Measurements from ENCODE around the gene ELL2.
"Not testable (repeated sequence)": the region's sequence is repeated elsewhere in the genome, so short reads cannot be mapped to it uniquely, and the experiment has no call there.

The ELL2 gene

DNA sequence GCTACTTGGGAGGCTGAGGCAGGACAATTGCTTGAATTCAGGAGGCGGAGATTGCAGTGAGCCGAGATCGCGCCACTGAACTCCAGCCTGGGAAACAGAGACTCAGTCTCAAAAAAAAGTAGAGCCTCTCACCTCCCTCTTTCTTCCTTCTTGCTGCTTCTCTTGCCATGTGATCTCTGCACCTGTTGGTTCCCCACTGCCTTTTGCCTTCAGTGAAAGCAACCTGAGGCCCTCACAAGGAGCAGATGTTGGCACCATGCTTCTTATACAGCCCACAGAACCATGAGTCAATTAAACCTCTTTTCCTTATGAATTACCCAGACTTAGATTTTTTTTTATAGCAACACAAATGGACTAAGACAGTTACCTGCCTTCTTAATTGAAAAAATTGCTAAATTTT, 93.5 kb downstream of the ELL2 start:
- H3K27ac ChIP-seq: no peak overlapping the region
- DNase-seq (ENCODE audit: low read depth, low spot score): no peak

DNA sequence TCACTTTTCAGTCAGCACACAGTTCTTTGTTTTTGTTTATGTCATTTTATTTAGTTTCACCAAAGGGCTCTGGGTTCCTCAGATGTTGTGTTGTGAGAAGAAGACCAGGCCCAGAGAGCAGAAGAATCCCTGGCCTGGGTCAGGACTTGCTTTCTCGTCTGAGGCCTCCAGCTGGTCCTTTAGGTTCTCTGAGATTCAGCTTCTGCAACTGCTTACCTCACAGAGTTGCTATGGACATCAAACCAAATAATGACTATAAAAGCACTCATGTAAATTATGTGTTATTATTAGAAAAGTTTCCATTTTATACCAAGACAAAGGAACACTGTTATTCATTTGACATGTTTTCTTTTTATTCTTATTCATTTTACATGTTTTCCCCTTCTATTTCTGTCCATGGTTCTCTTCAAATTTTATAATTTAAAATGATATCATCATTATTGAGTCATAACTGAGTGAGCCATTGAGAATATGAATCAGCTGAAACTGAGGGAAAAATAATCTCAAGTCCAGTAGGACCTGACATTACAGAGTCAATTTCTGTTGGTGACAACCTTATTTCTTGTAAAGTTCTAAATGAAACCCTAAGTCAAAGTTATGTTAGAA, 95.1 kb downstream of the ELL2 start:
- DNase-seq (ENCODE audit: low read depth, low spot score): no peak
- H3K27ac ChIP-seq: peak overlapping the region; percentile 64

DNA sequence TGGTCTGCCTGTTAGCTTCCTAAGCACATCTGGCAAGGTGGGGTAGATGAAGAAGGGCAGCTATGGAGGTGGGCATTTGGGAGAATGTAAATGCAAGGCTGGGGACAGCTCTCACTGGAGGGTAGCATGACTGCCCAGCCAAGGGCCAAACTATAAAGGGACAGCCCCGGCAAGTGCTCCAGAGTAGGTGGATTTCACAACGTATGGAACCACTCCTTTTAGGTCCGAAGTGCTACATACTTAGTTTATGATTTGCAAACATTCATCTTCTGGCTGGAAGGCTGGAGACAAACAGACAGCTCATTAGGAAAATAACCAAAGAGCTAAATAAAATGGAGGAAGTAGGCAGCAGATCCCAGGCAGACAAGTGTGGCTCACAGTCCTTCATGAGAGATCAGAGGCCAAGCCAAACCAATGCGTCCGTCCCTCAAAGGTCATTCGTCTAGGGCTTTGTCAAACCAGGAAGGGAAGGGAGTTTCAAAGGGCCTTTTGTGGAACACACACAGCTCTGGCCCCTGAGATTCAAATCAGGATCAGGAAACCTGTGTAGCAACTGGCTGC, 96.6 kb downstream of the ELL2 start:
- no peak for DNase-seq (ENCODE audit: low read depth, low spot score)
- peak overlapping the region; percentile 47 for H3K27ac ChIP-seq

DNA sequence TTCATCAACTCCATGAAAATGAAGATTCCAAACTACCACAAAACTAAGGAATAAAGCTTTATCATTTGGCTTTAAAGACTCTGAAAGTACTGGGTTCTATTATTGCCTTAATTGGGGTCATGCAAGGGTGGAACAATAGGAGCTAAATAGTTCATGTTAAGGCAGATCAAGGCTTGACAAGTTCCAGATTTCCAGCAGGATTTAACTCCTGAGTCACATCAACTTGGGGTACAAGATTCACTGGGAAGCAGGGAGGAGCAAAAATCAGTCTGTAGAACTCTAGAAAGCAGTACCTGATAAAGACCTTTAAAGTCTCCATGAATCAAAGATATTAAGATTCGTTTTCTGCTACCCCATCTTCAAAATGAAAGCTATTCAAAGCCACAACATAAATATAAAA, 97.2 kb downstream of the ELL2 start:
- peak overlapping the region; percentile 47 for H3K27ac ChIP-seq
- DNase-seq (ENCODE audit: low read depth, low spot score): no peak

DNA sequence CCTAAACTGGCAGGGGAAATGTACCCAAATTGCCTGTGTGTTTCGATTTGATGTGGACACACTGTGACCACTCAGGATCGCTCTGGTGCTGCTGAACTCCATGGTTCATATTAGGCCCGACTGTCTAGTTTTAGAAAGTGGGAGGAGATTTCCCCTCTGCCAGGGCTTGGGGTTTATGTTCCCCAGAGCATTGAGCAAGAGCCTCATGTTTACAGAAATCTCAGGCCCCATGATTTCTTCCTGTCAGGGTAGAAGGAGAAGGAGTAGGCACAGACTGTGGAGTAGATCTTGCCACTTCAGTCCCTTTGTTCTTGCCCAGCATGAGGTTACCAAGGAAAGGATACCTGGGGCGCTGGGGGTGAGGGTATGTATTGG, 98.3 kb downstream of the ELL2 start:
- H3K27ac ChIP-seq: peak overlapping the region; percentile 96
- no peak for DNase-seq (ENCODE audit: low read depth, low spot score)

DNA sequence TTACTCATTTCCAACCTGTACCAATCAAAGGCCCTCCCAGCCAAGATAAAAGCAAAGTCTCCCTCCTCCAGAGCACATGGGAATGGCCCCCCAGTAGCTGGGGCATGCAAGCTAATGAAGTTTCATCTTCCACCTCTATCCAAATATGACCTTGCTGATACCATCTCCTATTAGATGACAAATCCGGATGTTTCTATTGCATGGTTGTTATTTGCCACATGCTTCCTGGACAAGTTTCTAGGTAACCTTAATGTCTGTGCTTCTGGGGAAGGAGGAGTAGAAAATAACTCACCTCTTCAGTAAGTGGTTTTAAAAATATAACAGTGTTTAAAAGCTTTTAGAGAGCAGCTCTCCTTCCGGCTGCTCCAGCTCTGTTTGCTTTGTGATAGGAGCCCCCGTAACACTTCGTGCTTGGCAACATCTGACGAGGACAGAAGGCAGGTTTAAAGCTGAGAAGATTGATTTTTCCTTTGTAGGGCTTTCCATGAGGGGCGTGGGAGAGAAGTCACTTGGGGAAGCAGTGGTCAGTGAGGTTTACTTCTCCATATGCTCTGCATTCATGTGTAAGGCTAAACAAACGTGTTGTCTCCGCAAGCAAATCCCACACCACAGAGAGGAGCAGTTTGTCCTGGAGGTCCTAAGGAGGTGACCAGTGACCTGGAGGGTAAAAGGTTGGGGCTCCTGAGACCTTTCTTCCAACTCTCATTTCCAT, 98.8 kb downstream of the ELL2 start:
- H3K27ac ChIP-seq: peak overlapping the region; percentile 96
- DNase-seq (ENCODE audit: low read depth, low spot score): no peak

DNA sequence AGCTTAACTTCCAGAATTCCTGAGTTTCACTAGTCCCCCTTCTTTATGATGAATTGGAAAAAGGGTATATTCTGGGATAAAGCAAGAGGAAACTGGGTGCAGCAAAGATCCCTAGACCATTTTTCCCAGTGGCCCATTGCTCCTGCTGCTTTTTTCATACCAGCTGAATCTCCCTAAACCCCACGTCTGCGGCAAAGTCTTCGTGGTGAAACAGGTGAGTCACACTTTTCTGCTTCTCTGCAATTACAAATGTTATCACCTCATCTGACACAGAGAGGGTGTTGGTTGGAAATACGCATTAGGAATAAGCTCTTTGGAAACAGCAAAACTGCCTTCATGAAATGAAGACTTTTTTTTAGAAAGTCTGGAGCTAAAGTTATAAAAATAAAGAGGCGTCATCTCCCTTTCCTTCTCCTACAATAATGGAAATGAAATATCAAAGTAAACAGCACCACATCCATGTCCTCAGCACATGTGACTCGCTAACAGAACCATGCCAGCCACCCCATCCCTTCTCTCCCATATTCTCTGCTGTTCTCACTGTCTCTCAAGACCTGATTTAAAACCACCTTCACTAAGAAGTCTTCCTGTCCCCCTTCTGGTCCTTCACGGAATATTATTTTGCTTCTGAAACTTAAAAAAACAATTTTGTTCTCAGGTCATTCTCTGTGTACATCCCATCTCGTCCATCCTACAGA, 99.6 kb downstream of the ELL2 start:
- H3K27ac ChIP-seq: peak overlapping the region; percentile 96
- DNase-seq (ENCODE audit: low read depth, low spot score): peak; percentile 65

DNA sequence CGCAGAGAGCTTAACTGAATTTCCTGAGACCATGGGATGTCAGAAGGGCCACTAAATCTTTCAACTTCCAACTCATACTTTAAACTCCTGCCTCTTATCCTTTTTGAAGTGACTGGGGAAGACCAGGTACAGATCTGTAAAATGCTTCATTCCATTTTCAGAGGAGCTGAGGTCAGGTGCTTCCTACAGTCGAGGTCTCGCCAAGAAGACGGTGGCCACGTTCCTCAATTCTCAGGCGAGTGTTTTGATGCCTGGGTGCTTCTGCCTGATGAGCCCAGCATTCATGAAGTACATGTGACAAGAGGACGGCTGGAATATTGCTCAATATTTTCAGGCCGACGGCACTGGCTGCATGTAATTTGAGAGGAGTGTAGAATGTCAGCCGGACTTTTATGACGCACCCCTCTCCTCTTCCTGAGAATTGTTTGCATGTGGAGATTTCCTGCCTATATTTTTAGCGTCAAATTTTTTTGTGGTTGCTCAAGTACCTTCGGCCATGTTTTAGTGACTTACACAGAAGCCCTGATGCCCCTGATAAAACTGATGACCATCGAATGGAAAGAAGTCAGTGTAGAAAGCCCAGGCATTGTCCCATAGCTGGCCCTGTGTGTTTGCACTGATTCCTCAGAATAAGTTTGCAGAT, 100.3 kb downstream of the ELL2 start:
- H3K27ac ChIP-seq: peak overlapping the region; percentile 96
- DNase-seq (ENCODE audit: low read depth, low spot score): peak; percentile 69

DNA sequence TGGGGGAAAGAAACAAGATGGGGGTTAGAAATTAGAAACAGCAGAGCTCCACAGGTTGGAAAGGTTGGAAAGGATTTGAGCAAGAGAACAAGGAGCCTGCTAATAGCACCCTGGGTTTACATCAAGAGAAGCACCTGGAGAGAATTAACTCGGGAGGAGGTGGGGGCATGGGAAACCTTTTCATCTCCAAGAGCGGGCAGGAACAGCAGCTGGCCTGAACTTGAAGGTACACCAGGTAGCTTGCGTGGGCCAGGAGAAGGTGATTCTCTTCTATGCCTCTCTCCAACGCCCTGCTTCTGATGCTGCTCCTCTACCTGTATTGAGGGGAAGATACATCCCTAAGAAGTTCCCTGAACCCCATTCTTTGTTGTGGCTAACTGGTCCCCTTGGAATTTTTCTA, 102.0 kb downstream of the ELL2 start:
- H3K27ac ChIP-seq: peak overlapping the region; percentile 96
- DNase-seq (ENCODE audit: low read depth, low spot score): no peak

DNA sequence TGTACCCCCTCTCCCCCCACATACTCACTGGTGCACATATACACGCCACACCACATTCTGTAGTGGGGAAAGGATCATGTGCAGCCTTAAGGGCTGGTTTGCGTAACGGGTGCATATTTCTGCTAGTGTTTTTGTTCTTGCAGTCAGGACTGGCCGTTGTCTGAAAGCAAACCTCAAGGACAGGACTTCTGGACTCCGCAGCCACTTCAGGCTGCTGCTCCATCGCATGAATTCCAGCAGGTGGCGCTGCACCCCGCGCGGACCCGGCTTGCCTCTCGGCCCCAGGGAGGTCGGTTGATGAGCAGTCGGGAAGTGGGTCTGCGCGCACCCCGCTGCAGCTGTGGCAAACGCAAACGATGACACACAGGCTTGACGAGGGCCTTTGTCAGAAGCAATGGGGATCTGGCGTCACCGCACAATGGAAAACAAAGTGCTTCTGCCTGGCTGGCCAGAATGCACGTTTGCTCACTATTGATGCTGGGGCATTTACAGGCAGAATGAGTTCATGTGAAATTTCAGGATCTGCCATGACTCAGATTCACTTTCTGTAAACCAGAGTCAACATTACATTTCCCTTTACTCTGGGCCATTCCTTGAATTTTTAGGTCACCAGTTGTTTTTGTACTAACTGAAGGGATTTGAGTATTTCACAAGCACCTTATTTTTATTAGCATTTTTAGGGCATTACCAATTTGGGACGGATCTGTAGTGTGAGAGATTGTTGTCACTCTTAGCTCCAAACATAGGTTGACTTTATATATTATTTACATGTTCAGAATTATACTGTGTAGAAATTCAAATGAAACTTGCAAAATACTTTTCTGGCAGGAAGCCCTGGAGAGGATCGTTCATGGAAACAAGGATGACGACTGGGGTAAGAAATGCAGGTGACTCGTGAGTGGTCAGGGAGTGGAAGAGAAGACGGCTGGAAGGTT, 102.7 kb downstream of the ELL2 start:
- DNase-seq (ENCODE audit: low read depth, low spot score): peak; percentile 94
- peak overlapping the region; percentile 96 for H3K27ac ChIP-seq

DNA sequence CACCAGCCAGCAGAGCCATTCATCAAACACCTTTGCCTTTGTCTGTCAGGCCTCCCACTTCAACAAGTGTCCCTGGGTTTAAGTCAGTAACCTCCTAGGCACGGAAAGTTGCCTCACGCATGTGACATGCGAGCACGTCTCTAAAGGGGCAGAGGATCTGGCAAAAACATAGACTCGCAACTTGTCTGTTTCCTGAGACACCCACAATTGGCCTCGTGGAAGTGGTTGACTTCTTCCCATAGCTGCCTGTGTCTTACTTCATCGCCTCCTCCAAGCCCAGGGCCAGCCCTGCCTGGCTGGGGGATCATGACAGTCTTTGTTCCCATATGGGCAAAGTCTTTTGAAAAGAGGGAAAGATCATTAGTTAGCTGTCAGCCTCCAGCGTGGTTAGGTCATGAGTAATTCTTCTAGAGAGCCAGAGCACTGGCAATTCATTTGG, 103.6 kb downstream of the ELL2 start:
- no peak for DNase-seq (ENCODE audit: low read depth, low spot score)
- peak overlapping the region; percentile 96 for H3K27ac ChIP-seq

DNA sequence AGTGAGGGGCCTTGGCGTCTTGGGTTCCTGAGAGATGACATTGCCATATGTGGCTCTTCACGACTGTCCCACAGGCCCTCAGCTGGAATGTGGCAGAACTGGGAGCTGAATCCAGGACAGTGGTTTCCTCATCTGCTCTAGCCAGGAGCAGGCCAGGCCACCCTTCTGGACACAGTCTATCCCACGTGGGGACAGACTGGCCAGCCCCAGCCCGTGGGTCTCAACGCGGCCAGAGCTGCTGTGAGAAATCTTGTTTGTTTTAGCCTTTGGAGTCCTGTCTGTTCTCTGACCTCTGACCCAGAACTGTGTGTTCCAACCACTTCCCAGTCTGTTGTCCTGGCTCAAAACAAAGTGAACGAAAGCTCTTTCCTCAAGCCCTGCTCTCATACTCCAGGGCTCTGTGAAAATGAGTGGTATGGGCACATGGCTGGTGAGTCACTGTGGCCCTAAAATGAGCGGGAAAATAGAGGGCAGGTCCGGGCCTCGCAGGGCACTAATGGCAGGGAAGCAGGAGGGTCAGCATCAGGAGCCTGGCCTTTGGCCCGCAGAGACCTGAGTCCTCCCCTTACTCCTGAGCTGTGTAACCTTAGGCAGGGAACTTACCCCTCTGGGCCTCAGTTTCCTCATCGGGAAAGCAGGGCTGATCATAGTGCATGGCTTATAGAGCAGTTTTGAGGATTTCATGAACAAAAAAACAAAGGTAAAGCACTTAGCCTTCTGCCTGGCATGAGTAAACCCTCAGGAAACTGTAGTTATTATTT, 104.3 kb downstream of the ELL2 start:
- DNase-seq (ENCODE audit: low read depth, low spot score): no peak

DNA sequence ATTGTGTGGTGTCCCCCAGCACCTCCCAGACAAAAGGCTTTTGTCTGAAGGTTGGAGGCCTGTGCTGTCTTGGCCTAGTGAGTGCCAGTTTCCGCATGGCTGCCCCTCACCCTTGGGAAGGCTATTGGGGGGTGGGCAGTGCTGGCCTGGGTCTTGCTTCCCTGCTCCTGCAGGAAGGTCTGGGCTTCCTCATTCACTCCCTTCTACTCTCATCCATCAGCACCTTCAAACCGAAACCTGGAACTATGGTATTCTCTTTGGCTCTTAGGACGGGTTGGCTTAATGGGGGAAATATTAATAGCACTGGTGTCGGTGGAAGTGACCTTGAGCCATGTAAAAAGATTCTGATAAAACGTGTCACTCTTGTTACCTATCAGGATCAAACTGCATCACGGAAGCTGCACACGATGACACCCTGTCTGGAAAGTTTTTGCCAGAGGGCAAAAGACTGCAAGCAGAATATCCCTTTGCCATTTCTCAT, 105.1 kb downstream of the ELL2 start:
- no peak for DNase-seq (ENCODE audit: low read depth, low spot score)
- no peak overlapping the region for H3K27ac ChIP-seq

More for the DNA sequence above, 104.3 kb downstream of the ELL2 start:
- H3K27ac ChIP-seq: no peak overlapping the region

DNA sequence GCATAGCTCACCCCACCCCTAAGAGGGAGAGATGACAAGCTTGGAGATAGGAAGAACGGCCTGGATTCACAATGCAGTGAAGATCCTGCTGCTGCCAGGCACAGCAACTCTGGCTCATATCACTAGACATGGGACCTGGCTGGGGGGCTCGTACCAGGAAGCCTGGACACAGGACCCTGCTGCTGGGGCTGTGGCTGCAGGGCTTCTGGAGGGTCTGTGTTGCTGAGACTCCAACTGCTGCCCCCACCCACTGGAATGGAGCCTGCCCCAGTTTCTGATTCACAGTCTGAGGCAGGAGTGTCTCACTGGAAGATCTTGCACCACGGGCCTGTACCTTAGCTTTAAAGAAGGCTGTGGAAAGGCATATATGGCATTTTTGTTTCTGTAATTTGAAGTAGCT, 108.2 kb downstream of the ELL2 start:
- no peak overlapping the region for H3K27ac ChIP-seq
- DNase-seq (ENCODE audit: low read depth, low spot score): no peak

DNA sequence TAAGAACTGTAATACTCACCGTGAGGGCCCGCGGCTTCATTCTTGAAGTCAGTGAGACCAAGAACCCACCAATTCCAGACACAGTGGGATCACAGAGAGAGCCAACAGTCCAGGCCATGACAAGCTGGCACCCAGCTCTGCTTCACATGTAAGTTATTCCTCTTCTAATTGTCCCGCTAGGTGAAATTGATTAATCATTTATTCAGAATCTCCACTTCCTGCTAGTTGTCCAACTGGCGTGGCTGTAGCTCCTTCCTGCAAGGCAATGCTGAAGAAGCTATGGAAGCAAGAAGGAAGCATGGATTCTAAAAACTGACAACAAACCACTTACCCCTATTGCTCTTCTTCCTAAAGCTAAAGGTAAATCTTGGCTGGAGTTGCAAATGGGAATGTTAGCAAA, 109.1 kb downstream of the ELL2 start:
- DNase-seq (ENCODE audit: low read depth, low spot score): no peak
- no peak overlapping the region for H3K27ac ChIP-seq

DNA sequence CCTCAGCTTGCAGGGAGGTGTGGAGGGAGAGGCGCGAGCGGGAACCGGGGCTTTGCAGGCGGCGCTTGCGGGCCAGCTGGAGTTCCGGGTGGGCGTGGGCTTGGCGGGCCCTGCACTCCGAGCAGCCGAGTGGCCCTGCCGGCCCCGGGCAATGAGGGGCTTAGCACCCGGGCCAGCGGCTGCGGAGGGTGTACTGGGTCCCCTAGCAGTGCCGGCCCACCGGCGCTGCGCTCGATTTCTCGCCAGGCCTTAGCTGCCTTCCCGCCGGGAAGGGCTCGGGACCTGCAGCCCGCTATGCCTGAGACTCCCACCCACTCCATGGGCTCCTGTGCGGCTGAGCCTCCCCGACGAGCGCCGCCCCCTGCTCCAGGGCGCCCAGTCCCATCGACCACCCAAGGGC, 110.5 kb downstream of the ELL2 start:
- H3K27ac ChIP-seq; DNase-seq (ENCODE audit: low read depth, low spot score): not testable (repeated sequence)

DNA sequence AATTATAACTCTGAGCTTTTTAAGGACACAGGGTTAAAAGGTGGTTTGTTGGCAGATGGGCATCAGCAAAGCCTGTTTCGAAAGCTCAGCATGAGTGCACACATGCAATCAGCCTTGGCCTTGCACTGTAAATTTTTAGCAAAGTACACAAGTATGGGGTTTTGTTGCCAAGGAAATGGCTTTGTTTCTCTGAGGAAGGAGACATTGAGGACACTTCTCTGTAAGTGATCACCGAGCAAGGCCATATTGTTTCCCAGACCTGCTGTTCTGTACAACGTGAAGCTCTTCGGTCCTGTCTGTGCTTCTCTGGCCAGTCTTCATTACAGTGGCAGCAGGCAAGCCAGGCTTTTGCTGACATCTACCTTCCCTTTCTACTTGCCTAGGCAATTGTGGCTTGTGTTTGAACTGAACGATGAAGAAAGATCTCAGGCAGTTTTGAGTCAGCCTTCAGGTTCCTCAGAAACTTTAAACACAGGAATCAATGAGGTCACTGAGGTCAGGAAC, 111.2 kb downstream of the ELL2 start:
- no peak overlapping the region for H3K27ac ChIP-seq
- no peak for DNase-seq (ENCODE audit: low read depth, low spot score)

DNA sequence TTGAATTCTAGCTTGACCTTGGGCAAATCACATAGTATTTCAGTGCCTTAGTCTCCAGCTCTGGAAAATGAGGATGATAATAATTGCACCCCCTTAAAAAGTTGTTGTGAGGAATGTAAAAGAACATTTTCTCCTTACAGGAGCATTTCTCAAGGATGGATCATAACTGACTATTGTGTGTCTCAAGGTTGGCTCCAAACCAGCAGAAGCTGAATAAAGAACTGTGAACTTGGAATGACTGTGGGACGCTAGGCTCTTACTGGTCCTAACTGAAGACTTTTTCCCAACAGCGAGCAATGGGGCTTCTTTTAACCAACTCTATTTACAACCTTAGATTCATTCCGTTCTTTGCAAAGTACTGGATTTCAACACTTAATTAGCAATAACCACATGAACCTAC, 113.0 kb downstream of the ELL2 start:
- H3K27ac ChIP-seq: no peak overlapping the region
- no peak for DNase-seq (ENCODE audit: low read depth, low spot score)

DNA sequence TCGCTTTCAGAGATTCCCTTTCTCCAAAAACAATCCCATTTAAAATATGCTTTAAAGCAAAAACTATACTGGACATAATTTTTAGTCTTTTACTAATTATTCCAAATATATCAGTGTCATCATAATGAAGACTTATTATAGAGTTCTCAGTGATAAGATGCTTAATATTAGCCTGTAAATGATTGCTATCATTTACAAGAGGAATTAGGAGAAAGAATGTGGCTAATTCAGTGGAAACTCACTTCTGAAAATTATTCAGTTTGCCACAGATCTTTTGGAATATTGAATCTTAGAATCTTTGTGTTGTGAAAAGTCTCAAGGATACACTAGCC, 114.4 kb downstream of the ELL2 start:
- H3K27ac ChIP-seq: no peak overlapping the region
- no peak for DNase-seq (ENCODE audit: low read depth, low spot score)

Measured in epithelial cell of prostate (primary cell).